ENCODE data around the gene RCOR1. TPM values are rescaled to one million over a fixed set of nuclear protein-coding genes. Genes with fewer than 3 reads are reported as not detected.

The RCOR1 gene
- polyA plus RNA-seq, 1 donor (not counting 4 experiments of a cell fraction or from before 2014, with no cell fraction given), result 27.0 TPM

DNA sequence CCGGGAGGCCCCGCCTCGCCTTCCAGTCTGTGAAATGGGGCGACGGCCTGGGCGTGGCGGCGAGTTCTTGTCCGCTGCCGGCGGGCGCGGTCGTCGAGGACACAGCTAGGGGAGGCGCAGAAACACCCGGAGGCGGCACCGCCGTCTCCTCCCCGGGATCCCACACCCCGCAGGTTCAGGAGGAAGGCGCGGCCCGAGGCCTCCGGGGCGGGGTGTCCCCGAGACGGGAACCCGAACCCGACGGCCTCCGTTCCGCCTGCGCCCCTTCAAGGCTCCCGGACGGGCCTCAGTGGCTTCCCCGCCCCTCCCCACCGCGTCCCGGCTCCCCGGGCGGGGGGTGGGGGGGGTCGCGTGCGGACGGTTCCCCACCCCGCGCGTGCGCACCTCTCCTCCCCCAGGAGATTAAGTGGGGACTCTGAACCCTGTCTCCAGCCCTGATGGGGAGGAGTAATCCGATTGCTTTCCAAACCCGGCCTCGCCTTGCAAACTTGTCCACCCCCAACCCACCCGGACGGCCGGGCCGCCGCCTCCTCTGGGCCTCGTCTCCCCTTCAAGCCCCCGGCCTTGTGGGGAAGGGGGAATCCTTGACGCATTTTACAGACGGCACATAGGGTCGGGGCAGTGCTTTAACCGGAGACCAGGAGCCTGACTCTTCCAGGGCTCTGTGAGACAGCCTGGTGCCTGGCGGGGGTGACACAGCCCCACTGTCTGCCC, 47.5 kb upstream of the RCOR1 start:
- FAIRE-seq, result no peak
- TF ChIP-seq, protein P1, sequence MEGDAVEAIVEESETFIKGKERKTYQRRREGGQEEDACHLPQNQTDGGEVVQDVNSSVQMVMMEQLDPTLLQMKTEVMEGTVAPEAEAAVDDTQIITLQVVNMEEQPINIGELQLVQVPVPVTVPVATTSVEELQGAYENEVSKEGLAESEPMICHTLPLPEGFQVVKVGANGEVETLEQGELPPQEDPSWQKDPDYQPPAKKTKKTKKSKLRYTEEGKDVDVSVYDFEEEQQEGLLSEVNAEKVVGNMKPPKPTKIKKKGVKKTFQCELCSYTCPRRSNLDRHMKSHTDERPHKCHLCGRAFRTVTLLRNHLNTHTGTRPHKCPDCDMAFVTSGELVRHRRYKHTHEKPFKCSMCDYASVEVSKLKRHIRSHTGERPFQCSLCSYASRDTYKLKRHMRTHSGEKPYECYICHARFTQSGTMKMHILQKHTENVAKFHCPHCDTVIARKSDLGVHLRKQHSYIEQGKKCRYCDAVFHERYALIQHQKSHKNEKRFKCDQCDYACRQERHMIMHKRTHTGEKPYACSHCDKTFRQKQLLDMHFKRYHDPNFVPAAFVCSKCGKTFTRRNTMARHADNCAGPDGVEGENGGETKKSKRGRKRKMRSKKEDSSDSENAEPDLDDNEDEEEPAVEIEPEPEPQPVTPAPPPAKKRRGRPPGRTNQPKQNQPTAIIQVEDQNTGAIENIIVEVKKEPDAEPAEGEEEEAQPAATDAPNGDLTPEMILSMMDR (optimal IDR thresholded peaks at IDR 0.05 in 1 of 3, IDR thresholded peaks at IDR 0.05 in 1 of 3, conservative IDR thresholded peaks at IDR 0.05 in 1 of 3; ENCODE audit: extremely low read depth in 1 of 3, insufficient read depth in 2 of 3, low read length in 3 of 3), result no peak
- TF ChIP-seq EZH2 (IDR thresholded peaks at IDR 0.05; ENCODE audit: low read length), result no peak
- peak overlapping the region in 1 of 3 experiments; percentile 7 for H3K4me3 ChIP-seq (ENCODE audit: control insufficient read depth in 2 of 3, extremely low read depth in 1 of 3, insufficient read depth in 2 of 3, low read depth in 1 of 3, low read length in 3 of 3)
- no peaks in the 10 kb centered on the region for H3K9me3 ChIP-seq (ENCODE audit: control insufficient read depth, low read depth, low read length)
- DNase-seq (ENCODE audit: low read depth, low spot score), result no peak
- H3K79me2 ChIP-seq (ENCODE audit: control insufficient read depth, insufficient read depth, low read length), result no peaks in the 10 kb centered on the region
- no peak overlapping the region for H3K27ac ChIP-seq (ENCODE audit: control insufficient read depth, insufficient read depth, low read length)
- H2AFZ ChIP-seq (ENCODE audit: control insufficient read depth, low read length), result peak overlapping the region; percentile 70
- H4K20me1 ChIP-seq (ENCODE audit: control insufficient read depth, extremely low read depth, insufficient read depth, low read length), result no peaks in the 10 kb centered on the region
- peak overlapping the region; percentile 56 for H3K4me2 ChIP-seq (ENCODE audit: control insufficient read depth, extremely low read depth, insufficient read depth, low read depth, low read length)
- peak overlapping the region; percentile 44 for H3K9ac ChIP-seq (ENCODE audit: control insufficient read depth, extremely low read depth, insufficient read depth, low read length)
- no peaks in the 10 kb centered on the region for H3K36me3 ChIP-seq (ENCODE audit: control insufficient read depth in 2 of 2, extremely low read depth in 1 of 2, insufficient read depth in 2 of 2, low read length in 2 of 2)
- dilution Hi-C loops (cut with MboI; ENCODE audit: extremely low pct_ligation_motif_present, low sequenced_read_pairs), result no loop called here
- H3K27me3 ChIP-seq (ENCODE audit: control insufficient read depth, extremely low read depth, insufficient read depth, low read length), result no peaks in the 10 kb centered on the region
- H3K9me1 ChIP-seq (ENCODE audit: control insufficient read depth, extremely low read depth, insufficient read depth, low read length), result no peaks in the 10 kb centered on the region
- H3K4me1 ChIP-seq (ENCODE audit: control insufficient read depth, extremely low read depth, insufficient read depth, low read length), result peaks cover 18% of the 10 kb centered on the region

DNA sequence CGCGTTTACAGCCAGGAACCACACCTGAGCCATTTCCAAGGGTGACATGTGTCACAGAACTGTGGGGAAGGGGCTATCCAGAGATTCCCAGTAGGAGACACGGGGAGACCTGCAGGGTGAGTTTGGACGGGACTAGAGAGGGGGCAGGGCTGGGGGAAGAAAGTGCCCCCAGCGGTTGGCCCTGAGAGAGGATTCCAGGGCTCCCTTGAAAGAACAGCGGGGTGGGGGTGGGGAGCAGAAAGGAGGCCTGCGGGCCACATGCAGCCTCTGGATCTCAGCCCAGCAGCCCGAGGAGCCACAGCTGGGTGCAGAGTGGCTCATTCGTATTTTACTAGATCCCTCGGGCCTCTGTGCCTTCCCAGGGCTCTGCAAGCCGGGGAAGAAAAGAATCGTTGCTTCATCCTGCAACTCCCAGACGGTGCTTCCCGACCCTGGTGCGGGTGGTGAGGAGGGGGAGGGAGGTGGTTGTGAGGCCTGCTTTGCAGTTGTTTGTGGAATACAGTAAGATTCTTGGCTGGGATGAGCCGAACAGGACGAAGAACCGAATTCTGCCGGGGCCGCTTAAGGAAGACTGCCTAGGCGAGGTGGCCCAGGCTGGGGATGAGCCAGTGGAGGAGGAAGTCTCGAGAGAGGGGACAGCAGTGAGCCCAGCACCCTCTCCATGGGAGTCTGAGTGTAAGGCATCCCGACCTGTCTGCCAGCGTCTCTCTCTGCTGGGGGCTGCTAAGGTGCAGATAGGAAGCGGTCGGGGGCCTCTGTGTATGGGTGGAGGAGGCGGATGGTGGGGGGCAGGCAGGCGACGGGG, 46.8 kb upstream of the RCOR1 start:
- H3K4me1 ChIP-seq (ENCODE audit: control insufficient read depth, extremely low read depth, insufficient read depth, low read length), result peaks cover 15% of the 10 kb centered on the region
- FAIRE-seq (no peak), DNase-seq (ENCODE audit: low read depth, low spot score) (no peak)
- no peaks in the 10 kb centered on the region for H3K9me1 ChIP-seq (ENCODE audit: control insufficient read depth, extremely low read depth, insufficient read depth, low read length)
- H3K4me2 ChIP-seq (ENCODE audit: control insufficient read depth, extremely low read depth, insufficient read depth, low read depth, low read length), result peak overlapping the region; percentile 56
- no peak overlapping the region for H3K27ac ChIP-seq (ENCODE audit: control insufficient read depth, insufficient read depth, low read length)
- no peaks in the 10 kb centered on the region for H3K27me3 ChIP-seq (ENCODE audit: control insufficient read depth, extremely low read depth, insufficient read depth, low read length)
- peak overlapping the region; percentile 44 for H3K9ac ChIP-seq (ENCODE audit: control insufficient read depth, extremely low read depth, insufficient read depth, low read length)
- dilution Hi-C loops (cut with MboI; ENCODE audit: extremely low pct_ligation_motif_present, low sequenced_read_pairs), result no loop called here
- H3K36me3 ChIP-seq (ENCODE audit: control insufficient read depth in 2 of 2, extremely low read depth in 1 of 2, insufficient read depth in 2 of 2, low read length in 2 of 2), result no peaks in the 10 kb centered on the region
- peak overlapping the region; percentile 70 for H2AFZ ChIP-seq (ENCODE audit: control insufficient read depth, low read length)
- peak overlapping the region in 1 of 3 experiments; percentile 7 for H3K4me3 ChIP-seq (ENCODE audit: control insufficient read depth in 2 of 3, extremely low read depth in 1 of 3, insufficient read depth in 2 of 3, low read depth in 1 of 3, low read length in 3 of 3)
- H3K79me2 ChIP-seq (ENCODE audit: control insufficient read depth, insufficient read depth, low read length), result no peaks in the 10 kb centered on the region
- no peaks in the 10 kb centered on the region for H4K20me1 ChIP-seq (ENCODE audit: control insufficient read depth, extremely low read depth, insufficient read depth, low read length)
- no peaks in the 10 kb centered on the region for H3K9me3 ChIP-seq (ENCODE audit: control insufficient read depth, low read depth, low read length)
- no peak for TF ChIP-seq EZH2 (IDR thresholded peaks at IDR 0.05; ENCODE audit: low read length)
- TF ChIP-seq, protein P1 (optimal IDR thresholded peaks at IDR 0.05 in 1 of 3, IDR thresholded peaks at IDR 0.05 in 1 of 3, conservative IDR thresholded peaks at IDR 0.05 in 1 of 3; ENCODE audit: extremely low read depth in 1 of 3, insufficient read depth in 2 of 3, low read length in 3 of 3), result peak in 2 of 3 experiments; percentile 14 to 22

Data from keratinocyte (primary cell).